Activated CD8-positive, alpha-beta T cell treated with anti-CD3 and anti-CD28 coated beads, Interleukin-2, amount 10 ng/mL, durations not matched to agents 7 days and 5 days (primary cell): ENCODE data around the gene NKPD1. TPM values are rescaled to one million over a fixed set of nuclear protein-coding genes. Genes with fewer than 3 reads are reported as not detected.
A peak's percentile ranks its signal among the peaks of the same experiment; 100 is the strongest.

Experiments
- ATAC-seq: fragments of 150-1000 bp; cut with Tn5 transposase; one replicate; pipeline ENCODE4 v1.10.0; 2021; ENCODE audit warnings: moderate library complexity
- CTCF ChIA-PET: fragments of 350-600 bp; sonication (Branson Sonifier 250); formaldehyde crosslinking; loops from one replicate; lab custom pipeline; 2021; ENCODE audit warnings: antibody characterized with exemption; lab: Charles Lee
- POLR2A ChIA-PET: fragments of 350-600 bp; sonication (Branson Sonifier 250); formaldehyde crosslinking; loops from one replicate; lab custom pipeline; 2021; ENCODE audit warnings: antibody characterized with exemption; lab: Charles Lee
- DNase-seq: peaks from one replicate; pipeline ENCODE4 v3.0.0-alpha.2; 2020
- H3K27ac Mint-ChIP-seq: one replicate; pipeline ENCODE4 v1.8.0; 2021; ENCODE audit warnings: mild to moderate bottlenecking, mixed read lengths
- H3K27me3 Mint-ChIP-seq: one replicate; pipeline ENCODE4 v1.8.0; 2021; ENCODE audit warnings: low read depth, mixed read lengths
- H3K36me3 Mint-ChIP-seq: one replicate; pipeline ENCODE4 v1.8.0; 2021; ENCODE audit warnings: low read depth, mixed read lengths
- H3K4me1 Mint-ChIP-seq: one replicate; pipeline ENCODE4 v1.8.0; 2021; ENCODE audit warnings: low read depth, mixed read lengths
- H3K4me3 Mint-ChIP-seq: one replicate; pipeline ENCODE4 v1.8.0; 2021; ENCODE audit warnings: mild to moderate bottlenecking, mixed read lengths
- H3K9me3 Mint-ChIP-seq: one replicate; pipeline ENCODE4 v1.8.0; 2022; ENCODE audit warnings: mixed read lengths; ENCODE audit not compliant: insufficient read depth
- total RNA-seq, 2 experiments: library from RNA; stranded (reverse); gene quantifications; one replicate each; pipeline ENCODE4 v1.2.3, GENCODE V29; 2021

The NKPD1 gene
- total RNA-seq, 2 experiments from 2014 or later: 0.16 to 0.24 TPM

- POLR2A ChIA-PET: interaction anchor here (2.5 kb wide), 1 partner anchor 26 kb away, joined by 10 read pairs; the partner anchor contains the start of genes BLOC1S3 and TRAPPC6A
- no peak for ATAC-seq
Observed at GRCh38 chr19:45151821-45152503, 8.8 kb downstream of the NKPD1 start.

DNA sequence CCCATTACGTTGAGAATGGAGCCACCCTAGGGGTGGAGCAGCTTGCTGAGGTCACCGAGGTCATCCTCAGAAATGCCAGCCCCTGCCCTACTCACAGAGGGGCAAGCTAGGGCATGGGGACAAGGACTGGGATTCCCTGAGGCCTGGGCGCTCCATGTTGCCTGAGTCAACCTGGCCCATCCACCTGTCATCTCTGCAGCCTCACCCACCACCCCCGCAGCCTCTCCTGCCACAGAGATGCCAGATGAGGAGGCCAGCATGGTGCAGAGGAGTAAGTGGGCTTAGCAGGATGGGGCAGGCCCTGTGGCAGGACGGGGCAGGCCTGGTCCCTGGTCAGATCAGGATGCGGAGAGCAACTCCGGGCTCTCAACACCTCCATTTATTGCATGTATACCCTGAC lies 9.5 kb downstream of the NKPD1 start:
- peak overlapping the region; percentile 25 for H3K4me3 Mint-ChIP-seq
- DNase-seq: no peak
- H3K4me1 Mint-ChIP-seq: peaks cover 34% of the 10 kb centered on the region
- CTCF ChIA-PET: interaction anchor here (1.1 kb wide), 1 partner anchor 92 kb away, joined by 3 read pairs; no protein-coding TSS in a partner anchor
- H3K27me3 Mint-ChIP-seq: peaks cover 29% of the 10 kb centered on the region
- H3K9me3 Mint-ChIP-seq: no peaks in the 10 kb centered on the region
- peaks cover 16% of the 10 kb centered on the region for H3K36me3 Mint-ChIP-seq
- no peak for ATAC-seq
- no peak overlapping the region for H3K27ac Mint-ChIP-seq
- POLR2A ChIA-PET: no interaction called here

More at GRCh38 chr19:45151821-45152503, 8.8 kb downstream of the NKPD1 start:
- no peak overlapping the region for H3K27ac Mint-ChIP-seq
- DNase-seq: no peak
- H3K27me3 Mint-ChIP-seq: peaks cover 29% of the 10 kb centered on the region
- H3K4me3 Mint-ChIP-seq: peak overlapping the region; percentile 25
- no peaks in the 10 kb centered on the region for H3K9me3 Mint-ChIP-seq
- CTCF ChIA-PET: interaction anchor here (0.7 to 1.1 kb wide), 3 partner anchors 12 to 92 kb away, joined by 3 read pairs; no protein-coding TSS in a partner anchor
- H3K36me3 Mint-ChIP-seq: peaks cover 16% of the 10 kb centered on the region
- H3K4me1 Mint-ChIP-seq: peaks cover 34% of the 10 kb centered on the region

DNA sequence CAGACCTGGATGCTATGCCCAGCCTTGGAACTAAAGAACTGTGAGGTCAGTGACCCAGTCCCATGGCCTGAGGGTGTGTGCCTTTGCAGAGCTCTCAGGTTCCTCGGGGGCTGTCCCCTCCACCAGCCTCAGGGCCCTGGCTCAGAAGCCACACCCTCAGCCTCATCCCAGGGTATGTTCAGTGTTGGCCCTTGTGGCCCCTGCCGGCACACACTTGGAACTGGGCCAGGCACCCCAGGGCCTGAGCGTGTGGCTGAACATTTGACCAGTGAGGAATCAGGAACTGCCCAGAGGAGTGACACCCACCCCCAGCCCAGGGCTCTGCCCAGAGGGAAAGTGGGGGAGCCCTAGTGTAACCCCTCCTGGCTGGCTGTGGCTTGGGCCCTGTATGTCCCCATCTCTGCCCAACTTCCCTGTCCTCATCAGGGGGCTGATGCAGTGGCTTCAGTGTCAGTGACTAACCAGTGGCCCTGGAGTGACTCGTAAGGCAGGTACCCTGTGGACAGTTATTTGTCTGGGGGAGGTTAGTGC lies 10.0 kb downstream of the NKPD1 start:
- DNase-seq: no peak
- H3K9me3 Mint-ChIP-seq: no peaks in the 10 kb centered on the region
- no peak overlapping the region for H3K27ac Mint-ChIP-seq
- ChIA-PET CTCF (interaction anchor here (1.1 to 1.8 kb wide), 2 partner anchors 25 to 91 kb away, joined by 3 to 12 read pairs; no protein-coding TSS in a partner anchor), POLR2A (no interaction called here)
- H3K4me3 Mint-ChIP-seq: no peak overlapping the region
- H3K4me1 Mint-ChIP-seq: peaks cover 34% of the 10 kb centered on the region
- H3K27me3 Mint-ChIP-seq: peaks cover 26% of the 10 kb centered on the region
- no peak for ATAC-seq
- H3K36me3 Mint-ChIP-seq: peaks cover 16% of the 10 kb centered on the region

- H3K27ac Mint-ChIP-seq: no peak overlapping the region
- H3K4me1 Mint-ChIP-seq: peaks cover 34% of the 10 kb centered on the region
- ATAC-seq (no peak), DNase-seq (no peak)
- no peak overlapping the region for H3K4me3 Mint-ChIP-seq
- peaks cover 16% of the 10 kb centered on the region for H3K36me3 Mint-ChIP-seq
- peaks cover 22% of the 10 kb centered on the region for H3K27me3 Mint-ChIP-seq
- CTCF ChIA-PET: interaction anchor here (1.0 to 1.8 kb wide), 2 partner anchors 13 to 24 kb away, joined by 4 to 12 read pairs; no protein-coding TSS in a partner anchor
- no peaks in the 10 kb centered on the region for H3K9me3 Mint-ChIP-seq
- POLR2A ChIA-PET: no interaction called here
Observed at GRCh38 chr19:45150180-45150579, 10.6 kb downstream of the NKPD1 start.

DNA sequence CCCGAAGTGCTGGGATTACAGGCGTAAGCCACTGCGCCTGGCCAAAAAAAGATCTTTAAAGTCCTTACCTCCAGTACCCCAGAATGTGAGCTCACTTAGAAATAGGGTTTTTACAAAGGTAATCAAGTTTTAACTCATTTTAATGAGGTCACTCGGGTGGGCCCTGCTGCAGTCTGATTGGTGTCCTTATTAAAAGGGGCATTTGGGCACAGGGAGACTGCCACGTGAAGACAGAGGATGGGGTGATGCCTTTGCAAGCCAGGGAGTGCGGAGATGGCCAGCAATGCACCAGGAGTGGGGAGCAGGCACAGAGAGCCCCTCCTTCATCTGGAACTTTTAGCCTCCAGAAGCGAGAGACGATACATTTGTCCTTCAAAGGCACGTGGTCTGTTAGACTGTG lies 11.7 kb downstream of the NKPD1 start:
- Mint-ChIP-seq H3K9me3 (no peaks in the 10 kb centered on the region), H3K27ac (no peak overlapping the region), H3K36me3 (peaks cover 16% of the 10 kb centered on the region), H3K4me3 (no peak overlapping the region), H3K27me3 (peaks cover 17% of the 10 kb centered on the region), H3K4me1 (peaks cover 31% of the 10 kb centered on the region)
- DNase-seq: no peak
- no peak for ATAC-seq
- ChIA-PET CTCF (interaction anchor here (1.2 to 1.8 kb wide), 2 partner anchors 16 to 23 kb away, joined by 5 to 12 read pairs; no protein-coding TSS in a partner anchor), POLR2A (no interaction called here)

GRCh38 chr19:45147835-45148676 lies 12.7 kb downstream of the NKPD1 start:
- ChIA-PET POLR2A (no interaction called here), CTCF (no interaction called here)
- Mint-ChIP-seq H3K36me3 (peaks cover 14% of the 10 kb centered on the region), H3K27ac (no peak overlapping the region), H3K9me3 (no peaks in the 10 kb centered on the region), H3K4me3 (no peak overlapping the region), H3K4me1 (peaks cover 25% of the 10 kb centered on the region), H3K27me3 (peaks cover 12% of the 10 kb centered on the region)
- ATAC-seq: no peak
- DNase-seq: no peak

DNA sequence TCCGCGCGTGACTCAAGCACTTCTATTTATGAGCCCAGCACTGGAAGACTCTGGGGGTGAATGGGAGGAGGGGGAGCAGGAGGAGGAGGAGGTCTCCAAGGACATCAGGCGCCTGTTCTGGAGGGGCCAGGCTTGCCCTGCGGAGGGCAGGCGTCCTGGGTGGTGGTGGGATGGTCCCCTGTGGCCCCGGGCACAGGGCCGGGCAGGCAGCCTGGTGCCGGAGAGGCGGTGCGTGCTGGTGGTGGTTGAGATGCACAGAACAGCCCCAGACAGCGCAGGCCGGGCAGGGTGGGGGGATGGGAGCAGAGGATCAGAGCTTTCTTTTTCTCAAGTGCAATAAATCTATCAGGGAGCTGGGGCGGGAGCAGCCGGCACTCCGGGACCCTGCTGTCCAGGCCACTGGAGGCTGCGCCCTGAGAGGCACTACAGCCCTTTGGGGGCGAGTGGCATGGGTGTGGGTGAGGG lies 14.0 kb downstream of the NKPD1 start:
- ATAC-seq (no peak), DNase-seq (no peak)
- peaks cover 19% of the 10 kb centered on the region for H3K4me1 Mint-ChIP-seq
- H3K9me3 Mint-ChIP-seq: no peaks in the 10 kb centered on the region
- H3K4me3 Mint-ChIP-seq: no peak overlapping the region
- ChIA-PET POLR2A (no interaction called here), CTCF (no interaction called here)
- peaks cover 15% of the 10 kb centered on the region for H3K36me3 Mint-ChIP-seq
- no peak overlapping the region for H3K27ac Mint-ChIP-seq
- H3K27me3 Mint-ChIP-seq: peaks cover 6% of the 10 kb centered on the region

DNA sequence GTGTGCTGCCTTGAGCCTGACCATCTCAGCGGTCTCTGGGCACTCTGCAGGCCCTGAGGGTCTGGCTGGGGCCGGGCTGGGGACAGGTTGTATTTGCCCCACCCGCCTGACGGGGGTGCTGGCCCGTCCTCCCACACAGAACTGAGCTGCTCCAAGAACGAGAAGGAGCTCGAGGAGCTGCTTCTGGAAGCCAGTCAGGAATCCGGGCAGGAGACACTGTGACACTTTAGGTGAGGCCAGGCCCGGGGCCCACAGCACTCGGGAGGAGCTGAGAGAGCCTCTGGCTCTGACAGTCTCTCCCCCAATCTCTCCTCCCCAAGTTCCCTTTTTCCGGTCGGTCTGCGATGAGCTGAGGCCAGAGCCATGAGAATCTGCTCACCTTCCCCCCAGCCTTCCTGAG lies 14.5 kb downstream of the NKPD1 start:
- H3K9me3 Mint-ChIP-seq: no peaks in the 10 kb centered on the region
- H3K4me3 Mint-ChIP-seq: no peak overlapping the region
- ChIA-PET CTCF (no interaction called here), POLR2A (no interaction called here)
- ATAC-seq: no peak
- H3K27ac Mint-ChIP-seq: no peak overlapping the region
- DNase-seq: no peak
- peaks cover 13% of the 10 kb centered on the region for H3K36me3 Mint-ChIP-seq
- H3K27me3 Mint-ChIP-seq: peaks cover under 1% of the 10 kb centered on the region
- H3K4me1 Mint-ChIP-seq: peaks cover 14% of the 10 kb centered on the region

DNA sequence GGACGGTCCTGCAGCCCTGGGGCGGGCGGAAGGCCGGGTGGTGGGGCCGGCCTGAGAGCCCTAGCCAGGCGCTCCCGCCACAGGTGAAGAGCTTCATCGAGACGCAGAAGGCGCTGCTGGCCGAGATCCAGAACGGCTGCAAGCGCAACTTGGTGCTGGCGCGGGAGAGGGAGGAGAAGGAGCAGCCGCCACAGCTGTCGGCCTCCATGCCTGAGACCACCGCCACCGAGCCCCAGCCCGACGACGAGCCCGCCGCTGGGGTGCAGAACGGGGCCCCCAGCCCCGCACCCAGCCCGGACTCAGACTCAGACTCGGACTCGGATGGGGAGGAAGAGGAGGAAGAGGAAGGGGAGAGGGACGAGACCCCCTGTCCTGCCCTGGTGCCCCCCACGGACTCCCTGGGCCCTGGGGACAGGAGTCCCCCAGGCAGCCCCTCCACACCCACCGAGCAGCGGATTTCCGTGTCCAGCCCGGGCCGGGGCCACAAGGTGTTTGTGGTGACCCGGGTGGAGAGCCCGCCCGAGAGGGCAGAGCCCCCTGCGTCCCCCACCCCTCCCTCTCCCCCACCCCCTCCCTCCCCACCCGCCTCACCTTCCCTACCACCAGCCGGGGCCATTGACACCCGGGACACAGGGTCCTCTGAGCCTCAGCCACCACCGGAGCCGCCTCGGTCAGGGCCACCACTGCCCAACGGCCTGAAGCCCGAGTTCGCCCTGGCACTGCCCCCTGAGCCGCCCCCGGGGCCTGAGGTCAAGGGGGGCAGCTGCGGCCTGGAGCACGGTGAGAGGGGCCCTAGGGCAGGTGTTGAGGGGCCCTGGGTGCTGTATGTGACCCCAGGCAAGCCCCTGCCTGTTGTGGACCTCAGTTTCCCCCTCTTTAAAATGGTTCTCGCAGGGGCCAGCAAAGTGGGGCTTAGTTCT lies 15.3 kb downstream of the NKPD1 start:
- Mint-ChIP-seq H3K27me3 (no peaks in the 10 kb centered on the region), H3K36me3 (peaks cover 14% of the 10 kb centered on the region), H3K4me3 (no peak overlapping the region), H3K4me1 (peaks cover 12% of the 10 kb centered on the region), H3K9me3 (no peaks in the 10 kb centered on the region), H3K27ac (no peak overlapping the region)
- DNase-seq (no peak), ATAC-seq (no peak)
- POLR2A ChIA-PET: interaction anchor here (0.5 kb wide), 1 partner anchor 58 kb away, joined by 3 read pairs; no protein-coding TSS in a partner anchor
- CTCF ChIA-PET: no interaction called here

- no peak overlapping the region for H3K27ac Mint-ChIP-seq
- no peak overlapping the region for H3K4me3 Mint-ChIP-seq
- H3K4me1 Mint-ChIP-seq: peaks cover 10% of the 10 kb centered on the region
- ChIA-PET CTCF (no interaction called here), POLR2A (interaction anchor here (0.5 to 0.7 kb wide), 2 partner anchors 15 to 57 kb away, joined by 3 to 4 read pairs; no protein-coding TSS in a partner anchor)
- no peak for ATAC-seq
- peaks cover 11% of the 10 kb centered on the region for H3K36me3 Mint-ChIP-seq
- no peaks in the 10 kb centered on the region for H3K27me3 Mint-ChIP-seq
- no peaks in the 10 kb centered on the region for H3K9me3 Mint-ChIP-seq
- no peak for DNase-seq
Observed at GRCh38 chr19:45144431-45145269, 16.1 kb downstream of the NKPD1 start.
